Liver (tissue), 9 donors: ENCODE data around the gene TMPRSS9. TPM values are rescaled to one million over a fixed set of nuclear protein-coding genes. Genes with fewer than 3 reads are reported as not detected.

Experiments used
- DNase-seq: peaks from one replicate; pipeline ENCODE4 v3.0.0-alpha.2; 2017; ENCODE audit warnings: low spot score
- H3K27ac ChIP-seq, 2 donors: one replicate each; pipeline ENCODE4 v1.7.0; 2013; ENCODE audit warnings: inconsistent platforms in 2 of 2, low read length in 2 of 2, control low read depth in 1 of 2, low read depth in 1 of 2, mild to moderate bottlenecking in 1 of 2
- H3K27me3 ChIP-seq, 4 donors: one replicate each; pipeline versions ENCODE4 v1.6.1 to v1.7.0; 2013; ENCODE audit warnings: low read length in 3 of 4, inconsistent platforms in 1 of 4, mild to moderate bottlenecking in 1 of 4, moderate library complexity in 1 of 4; ENCODE audit not compliant: control insufficient read depth in 4 of 4, insufficient read depth in 4 of 4
- H3K36me3 ChIP-seq, 4 donors: one replicate each; pipeline versions ENCODE4 v1.6.1 to v1.7.0; 2013; ENCODE audit warnings: low read length in 3 of 4, mild to moderate bottlenecking in 3 of 4, low read depth in 1 of 4, moderate library complexity in 1 of 4; ENCODE audit not compliant: control insufficient read depth in 4 of 4, insufficient read depth in 3 of 4
- H3K4me1 ChIP-seq, 4 donors: one replicate each; pipeline versions ENCODE4 v1.6.1 to v1.7.0; 2013; ENCODE audit warnings: low read length in 3 of 4, mild to moderate bottlenecking in 3 of 4, moderate library complexity in 1 of 4; ENCODE audit not compliant: control insufficient read depth in 4 of 4, insufficient read depth in 4 of 4
- H3K4me3 ChIP-seq, 3 donors: one replicate each; pipeline versions ENCODE4 v1.6.1 to v1.7.0; 2013; ENCODE audit warnings: low read length in 3 of 3, control low read depth in 1 of 3, low read depth in 1 of 3, mild to moderate bottlenecking in 1 of 3
- H3K9ac ChIP-seq, 2 donors: one replicate each; pipeline ENCODE4 v1.7.0; 2013; ENCODE audit warnings: low read length in 2 of 2, mild to moderate bottlenecking in 2 of 2, moderate library complexity in 2 of 2, control low read depth in 1 of 2, low read depth in 1 of 2
- H3K9me3 ChIP-seq, 4 donors: one replicate each; pipeline versions ENCODE4 v1.6.1 to v1.7.0; 2013; ENCODE audit warnings: low read length in 3 of 4; ENCODE audit not compliant: control insufficient read depth in 4 of 4
- ATF3 ChIP-seq: IDR thresholded peaks from 2 replicates; pipeline ENCODE4 v1.6.1; 2016; ENCODE audit warnings: antibody characterized with exemption
- CTCF ChIP-seq: fragments of 150-350 bp; IDR thresholded peaks from 2 replicates; pipeline ENCODE4 v1.5.1; 2017; ENCODE audit warnings: improper control_type of control experiment, low read depth, low read length; ENCODE audit not compliant: missing input control
- EGR1 ChIP-seq, 2 donors: IDR thresholded peaks; 2 replicates each; pipeline ENCODE4 v1.6.1; 2016 to 2018; ENCODE audit warnings: antibody characterized with exemption in 2 of 2, low read depth in 2 of 2
- FOXA1 ChIP-seq: IDR thresholded peaks from 2 replicates; pipeline ENCODE4 v1.6.1; 2016; ENCODE audit warnings: antibody characterized with exemption
- FOXA2 ChIP-seq: IDR thresholded peaks from 2 replicates; pipeline ENCODE4 v1.6.1; 2016; ENCODE audit warnings: antibody characterized with exemption
- GABPA ChIP-seq, 2 donors: IDR thresholded peaks in 1 of 2; conservative IDR thresholded peaks in 1 of 2; 2 replicates each; pipeline ENCODE4 v1.6.1; 2016; ENCODE audit warnings: antibody characterized with exemption in 2 of 2, mild to moderate bottlenecking in 1 of 2, moderate library complexity in 1 of 2
- HNF4A ChIP-seq, 2 donors: conservative IDR thresholded peaks; 2 replicates each; pipeline ENCODE4 v1.6.1; 2016; ENCODE audit warnings: antibody characterized with exemption in 2 of 2, mild to moderate bottlenecking in 2 of 2
- HNF4G ChIP-seq: IDR thresholded peaks from 2 replicates; pipeline ENCODE4 v1.6.1; 2016; ENCODE audit warnings: antibody characterized with exemption
- JUND ChIP-seq, 2 donors: IDR thresholded peaks; 2 replicates each; pipeline ENCODE4 v1.6.1; 2016; ENCODE audit warnings: antibody characterized with exemption in 2 of 2
- MAX ChIP-seq: IDR thresholded peaks from 2 replicates; pipeline ENCODE4 v1.6.1; 2016; ENCODE audit warnings: antibody characterized with exemption
- NR2F2 ChIP-seq: IDR thresholded peaks from 2 replicates; pipeline ENCODE4 v1.6.1; 2016; ENCODE audit warnings: antibody characterized with exemption
- RAD21 ChIP-seq, 2 donors: IDR thresholded peaks; 2 replicates each; pipeline ENCODE4 v1.6.1; 2016; ENCODE audit warnings: antibody characterized with exemption in 2 of 2, mild to moderate bottlenecking in 2 of 2
- REST ChIP-seq: IDR thresholded peaks from 2 replicates; pipeline ENCODE4 v1.6.1; 2016; ENCODE audit warnings: antibody characterized with exemption, mild to moderate bottlenecking
- RXRA ChIP-seq, 2 donors: IDR thresholded peaks; 2 replicates each; pipeline ENCODE4 v1.6.1; 2017 to 2018; ENCODE audit warnings: antibody characterized with exemption in 2 of 2, mild to moderate bottlenecking in 1 of 2
- SP1 ChIP-seq: IDR thresholded peaks from 2 replicates; pipeline ENCODE4 v1.6.1; 2018; ENCODE audit warnings: antibody characterized with exemption, mild to moderate bottlenecking
- TAF1 ChIP-seq: conservative IDR thresholded peaks from 2 replicates; pipeline ENCODE4 v1.6.1; 2016; ENCODE audit warnings: antibody characterized with exemption, mild to moderate bottlenecking
- YY1 ChIP-seq: IDR thresholded peaks from 2 replicates; pipeline ENCODE4 v1.6.1; 2016; ENCODE audit warnings: antibody characterized with exemption, mild to moderate bottlenecking
- ZBTB33 ChIP-seq: IDR thresholded peaks from 2 replicates; pipeline ENCODE4 v1.6.1; 2016; ENCODE audit warnings: antibody characterized with exemption
- WGBS: extraction: QIAGEN DNeasy Blood & Tissue Kit; methylation state at CpG from one replicate; pipeline ENCODE4 v1.1.7; 2013; 5-methylcytosine and 5-hydroxymethylcytosine counted together
- polyA plus RNA-seq, 2 donors: library from polyadenylated mRNA; stranded (reverse) in 1 of 2; unstranded in 1 of 2; fragments of 200-250 nt in 1 of 2; fragments of >200 nt in 1 of 2; fragmentation: Nextera tagmentation in 1 of 2; extraction: Ambion mirVana in 1 of 2; gene quantifications; one replicate each; pipeline versions ENCODE4 v1.2.1 to v1.2.3, GENCODE V29; 2013 to 2015
- total RNA-seq, 2 donors: library from RNA; depleted of rRNA; stranded (reverse); fragments of >200 nt; gene quantifications; one replicate each; pipeline ENCODE4 v1.2.3, GENCODE V29; 2014
- donor health status: healthy.
- donor health status: healthy.
- donor health status: healthy.
- donor health status: healthy.
- donor health status: healthy.

The TMPRSS9 gene
- total and polyA plus RNA-seq, 4 donors: 0.39 to 24.8 (median 1.5) TPM

GRCh38 chr19:2335848-2336247, 24.2 kb upstream of the TMPRSS9 start:
- TF ChIP-seq HNF4A (conservative IDR thresholded peaks at IDR 0.05): no peak
- no peak for TF ChIP-seq FOXA2
- TF ChIP-seq RXRA (IDR thresholded peaks at IDR 0.05): no peak
- no peak for TF ChIP-seq RAD21 (IDR thresholded peaks at IDR 0.05)
- no peak for TF ChIP-seq FOXA1
- no peak for TF ChIP-seq REST
- no peak for TF ChIP-seq EGR1 (IDR thresholded peaks at IDR 0.05; ENCODE audit: low read depth in 2 of 2)
- TF ChIP-seq YY1: no peak
- no peak for TF ChIP-seq ZBTB33
- no peak for TF ChIP-seq NR2F2
- no peak for TF ChIP-seq CTCF
- TF ChIP-seq TAF1: no peak
- TF ChIP-seq ATF3: no peak
- no peak for TF ChIP-seq JUND (IDR thresholded peaks at IDR 0.05)
- no peak for TF ChIP-seq SP1
- no peak for TF ChIP-seq HNF4G
- no peak for TF ChIP-seq GABPA (IDR thresholded peaks at IDR 0.05 in 1 of 2, conservative IDR thresholded peaks at IDR 0.05 in 1 of 2)
- no peak for TF ChIP-seq MAX
- WGBS: 82% methylated on average over 3 of the region's 3 CpGs
- DNase-seq: no peak
- Histone ChIP-seq H3K4me1 (peaks cover 3 to 9% (median 5%) of the 10 kb centered on the region in 4 donors), H3K9ac (no peak overlapping the region), H3K27me3 (no peaks in the 10 kb centered on the region), H3K36me3 (peaks cover 0 to 10% (median under 1%) of the 10 kb centered on the region in 4 donors), H3K4me3 (no peak overlapping the region), H3K9me3 (no peaks in the 10 kb centered on the region), H3K27ac (no peak overlapping the region)
